GM18508 (cell line): ENCODE measurements around the gene HAVCR1.
"Not testable (repeated sequence)": the region's sequence is repeated elsewhere in the genome, so short reads cannot be mapped to it uniquely, and the experiment has no call there.

Experiments used
- ATAC-seq: cut with Tn5 transposase; IDR thresholded peaks from one replicate; pipeline ENCODE4 v1.9.1; 2021; ENCODE audit warnings: moderate number of reproducible peaks; ENCODE audit not compliant: insufficient read depth, unreplicated experiment

Gene HAVCR1

DNA sequence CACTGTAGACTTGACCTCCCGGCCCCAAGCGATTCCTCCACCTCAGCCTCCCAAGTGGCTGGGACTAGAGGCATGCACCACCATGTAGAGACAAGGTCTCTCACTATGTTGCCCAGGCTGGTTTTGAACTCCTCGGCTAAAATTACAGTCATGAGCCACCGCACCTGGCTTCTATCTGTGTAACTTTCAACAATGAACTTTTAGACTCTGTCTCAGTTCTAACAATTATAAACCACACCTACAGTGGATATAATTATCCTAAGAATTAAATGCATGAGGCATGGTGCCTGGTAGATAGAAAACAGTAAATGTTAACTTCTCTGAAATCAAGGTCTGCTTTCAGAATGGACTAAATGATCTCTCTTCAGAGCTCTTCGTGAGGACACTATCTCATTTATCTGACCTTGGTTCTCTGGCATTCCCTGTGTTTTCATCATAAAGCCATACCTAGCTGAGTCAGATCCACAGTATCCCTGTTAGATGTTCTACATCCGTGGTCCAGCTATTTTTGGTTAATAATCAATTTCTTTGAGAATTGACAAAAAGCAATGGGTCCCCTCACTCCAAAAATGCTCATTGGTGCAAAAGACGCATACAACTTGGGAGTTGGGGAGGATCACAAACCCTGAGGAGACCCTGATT, 7.2 kb downstream of the HAVCR1 start:
- ATAC-seq: no peak

DNA sequence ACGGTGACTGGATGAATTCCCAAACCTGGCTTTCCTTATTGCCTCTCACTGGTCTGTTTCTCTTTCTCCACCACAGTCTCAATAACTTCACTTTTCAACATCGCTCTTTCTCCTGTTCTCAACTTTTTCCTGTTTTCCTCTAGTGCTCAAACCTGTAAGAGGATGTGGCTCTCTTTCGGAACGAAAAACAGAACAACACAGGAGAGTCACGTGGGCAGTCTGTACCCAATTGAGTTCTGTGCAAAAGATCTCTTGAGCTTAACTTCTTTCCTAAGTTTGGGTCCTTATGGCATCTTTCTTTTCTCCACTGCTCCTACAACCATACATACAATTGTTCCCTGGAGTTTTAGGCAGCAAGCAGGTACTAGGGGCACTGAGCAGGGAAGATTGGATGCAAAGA, 8.9 kb downstream of the HAVCR1 start:
- no peak for ATAC-seq

DNA sequence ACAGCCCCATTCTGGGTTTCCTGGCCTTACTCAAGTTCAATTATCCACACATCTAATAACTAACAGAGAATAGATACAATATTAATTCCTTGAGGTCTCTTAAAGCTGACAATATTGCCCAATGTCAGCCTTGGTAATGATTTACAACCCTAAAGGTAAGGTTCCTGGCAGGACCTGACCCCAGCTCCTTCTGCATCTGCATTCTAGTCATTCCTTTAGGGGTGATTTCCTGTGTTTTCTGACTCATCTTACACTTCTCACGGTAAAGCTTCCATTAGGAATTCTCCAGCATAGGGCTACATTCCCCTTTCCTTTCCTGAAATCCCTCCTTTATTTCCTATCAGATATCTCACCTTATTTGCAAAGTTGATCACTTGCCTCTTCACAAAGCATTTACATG, 9.3 kb downstream of the HAVCR1 start:
- ATAC-seq: no peak

DNA sequence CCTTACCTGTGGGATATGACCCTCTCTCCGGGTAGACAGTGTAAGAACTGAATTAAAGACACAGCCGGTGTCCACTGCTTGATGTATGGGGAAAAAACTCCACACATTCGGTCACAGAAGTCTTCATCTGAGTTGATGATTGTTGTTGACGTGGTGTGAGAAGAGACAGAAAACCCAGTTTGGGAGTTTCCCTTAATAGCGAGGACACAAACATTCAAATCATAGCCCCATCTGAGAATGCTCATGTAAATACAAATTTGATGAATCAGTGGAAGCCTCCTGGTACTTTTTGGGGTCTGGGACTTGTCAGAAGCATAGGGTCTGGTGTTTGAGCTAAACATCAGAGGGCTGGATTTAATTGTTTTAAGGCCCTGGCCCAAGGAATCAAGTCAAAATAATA, 11.0 kb downstream of the HAVCR1 start:
- ATAC-seq: no peak

DNA sequence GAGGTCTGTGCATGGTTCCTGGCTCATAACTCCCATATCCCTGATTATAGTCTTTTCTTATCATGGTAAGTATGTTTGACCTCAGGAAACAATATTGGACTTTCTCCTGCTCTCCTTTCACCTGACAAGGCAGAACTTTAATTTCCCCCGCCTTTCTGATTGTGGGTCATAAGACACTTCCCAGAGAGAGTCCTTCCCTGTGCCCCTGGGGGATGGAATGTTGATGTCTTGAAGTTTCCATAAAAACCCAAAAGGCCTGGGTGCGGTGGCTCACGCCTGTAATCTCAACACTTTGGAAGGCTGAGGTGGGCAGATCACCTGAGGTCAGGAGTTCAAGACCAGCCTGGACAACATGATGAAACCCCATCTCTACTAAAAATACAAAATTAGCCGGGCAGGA, 11.9 kb downstream of the HAVCR1 start:
- ATAC-seq: not testable (repeated sequence)

GRCh38 chr5:157046041-157046440, 12.9 kb downstream of the HAVCR1 start:
- no peak for ATAC-seq

DNA sequence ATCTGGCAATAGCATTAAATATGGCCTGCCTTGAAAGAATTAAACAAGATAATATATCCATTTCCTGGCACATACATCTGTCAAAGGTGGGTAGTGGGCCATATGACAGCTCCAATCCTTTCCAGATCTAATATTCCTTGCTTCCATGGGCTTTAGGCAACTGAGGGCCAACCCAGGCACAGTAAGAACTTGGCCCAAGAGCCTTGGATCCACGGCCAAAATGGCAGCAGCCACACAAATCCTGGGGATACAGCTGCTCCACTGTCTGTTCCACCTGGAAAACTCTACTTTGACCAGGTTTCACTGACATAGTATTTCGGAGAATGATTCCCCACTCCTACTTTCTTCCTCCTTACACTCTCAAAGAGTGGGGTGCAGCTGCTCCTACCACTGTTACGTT, 13.3 kb downstream of the HAVCR1 start:
- no peak for ATAC-seq

DNA sequence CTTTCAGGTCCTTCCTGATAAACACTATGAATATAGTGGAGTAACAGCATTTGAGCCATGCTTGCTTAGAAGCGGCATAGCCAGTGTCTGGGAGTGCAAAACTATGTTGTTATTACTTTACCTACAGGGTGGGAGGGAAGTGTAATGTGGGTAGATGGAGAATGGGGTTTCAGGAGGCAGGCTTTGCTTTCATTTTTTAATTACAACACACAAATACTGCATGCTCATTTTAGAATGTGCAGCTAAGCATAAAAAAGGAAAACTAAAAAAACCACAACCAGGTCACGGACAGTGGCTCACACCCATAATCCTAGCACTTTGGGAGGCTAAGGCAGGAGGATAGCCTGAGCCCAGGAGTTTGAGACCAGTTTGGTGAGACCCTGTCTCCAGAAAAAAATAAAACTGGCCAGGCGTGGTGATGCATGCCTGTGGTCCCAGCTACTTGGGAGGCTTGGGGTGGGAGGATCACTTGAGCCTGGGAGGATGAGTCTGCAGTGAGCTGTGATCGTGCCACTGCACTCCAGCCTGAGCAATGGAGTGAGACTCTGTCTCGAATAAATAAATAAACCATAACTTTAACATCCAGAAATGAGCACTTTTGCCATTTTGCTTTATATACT, 20.2 kb downstream of the HAVCR1 start:
- no peak for ATAC-seq

DNA sequence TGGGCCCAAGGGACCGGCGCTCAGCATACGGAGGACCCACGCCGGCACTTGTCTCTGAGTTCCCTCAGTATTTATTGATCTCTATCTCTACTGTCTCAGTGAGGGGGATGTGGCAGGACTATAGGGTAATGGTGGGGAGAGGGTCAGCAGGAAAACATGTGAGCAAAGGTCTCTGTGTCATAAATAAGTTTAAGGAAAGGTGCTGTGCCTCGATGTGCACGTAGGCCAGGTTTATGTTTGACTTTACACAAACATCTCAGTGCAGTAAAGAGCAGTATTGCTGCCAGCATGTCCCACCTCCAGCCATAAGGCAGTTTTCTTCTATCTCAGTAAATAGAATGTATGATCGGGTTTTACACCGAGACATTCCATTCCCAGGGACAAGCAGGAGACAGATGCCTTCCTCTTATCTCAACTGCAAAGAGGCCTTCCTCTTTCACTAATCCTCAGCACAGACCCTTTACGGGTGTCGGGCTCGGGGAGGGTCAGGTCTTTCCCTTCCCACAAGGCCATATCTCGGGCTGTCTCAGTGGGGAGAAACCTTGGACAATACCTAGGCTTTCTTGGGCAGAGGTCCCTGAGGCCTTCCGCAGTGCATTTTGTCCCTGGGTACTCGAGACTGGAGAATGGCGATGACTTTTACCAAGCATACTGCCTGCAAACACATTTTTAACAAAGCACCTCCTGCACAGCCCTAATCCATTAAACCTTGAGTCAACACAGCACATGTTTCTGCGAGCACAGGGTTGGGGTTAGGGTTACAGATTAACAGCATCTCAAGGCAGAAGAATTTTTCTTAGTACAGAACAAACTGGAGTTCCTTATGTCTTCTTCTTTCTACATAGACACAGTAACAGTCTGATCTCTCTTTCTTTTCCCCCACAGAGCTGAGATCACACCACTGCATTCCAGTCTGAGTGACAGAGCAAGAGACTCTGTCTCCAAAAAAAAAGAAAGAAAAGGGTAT, 24.5 kb downstream of the HAVCR1 start:
- ATAC-seq: not testable (repeated sequence)

DNA sequence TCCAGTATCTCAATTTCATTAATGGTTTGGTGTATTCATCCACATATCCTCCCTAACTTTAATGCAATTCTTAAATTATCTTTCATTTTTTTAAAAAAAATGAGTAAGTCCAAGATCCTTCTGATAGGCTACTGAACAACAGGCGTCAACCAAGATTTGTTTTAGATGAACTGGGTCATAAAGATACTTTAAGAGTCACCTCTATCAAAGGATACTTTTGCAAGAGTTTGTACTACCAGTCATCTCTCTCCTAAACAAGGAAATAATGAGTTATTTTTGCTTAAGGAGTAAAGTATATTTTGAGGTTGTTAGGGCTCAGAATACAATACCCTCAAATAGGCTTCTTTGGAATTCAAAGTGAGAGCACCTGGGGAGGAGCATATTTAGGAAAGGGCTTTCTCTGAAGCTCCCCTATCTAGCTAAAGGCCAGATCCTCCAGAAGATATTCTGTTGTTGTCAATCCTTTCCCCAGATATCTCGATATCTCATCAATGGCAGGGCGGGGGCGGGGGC, 25.8 kb downstream of the HAVCR1 start:
- no peak for ATAC-seq

DNA sequence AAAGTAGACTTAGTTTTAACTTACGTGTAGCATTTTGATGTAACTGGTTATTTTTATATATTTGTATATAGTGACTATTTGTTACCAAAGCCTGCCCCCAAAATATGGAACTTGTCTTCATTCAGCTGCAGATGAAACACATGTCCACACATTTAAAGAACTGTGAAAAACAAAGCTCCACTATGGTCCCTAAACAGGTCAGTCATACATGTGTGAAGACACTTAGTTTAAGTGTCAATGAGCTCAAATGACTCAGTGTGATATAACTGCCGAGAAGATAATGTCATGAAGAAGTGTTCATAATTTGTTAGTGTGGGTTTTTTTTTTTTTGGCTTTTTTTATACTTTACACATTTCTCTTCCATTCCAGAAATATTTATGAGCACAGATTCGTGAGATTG, 28.2 kb downstream of the HAVCR1 start:
- no peak for ATAC-seq

GRCh38 chr5:157029457-157029856, 29.5 kb downstream of the HAVCR1 start:
- no peak for ATAC-seq

- ATAC-seq: peak; percentile 87
Measured at GRCh38 chr5:157027663-157028062, 31.3 kb downstream of the HAVCR1 start.

GRCh38 chr5:157026789-157027424, 32.0 kb downstream of the HAVCR1 start:
- ATAC-seq: no peak

DNA sequence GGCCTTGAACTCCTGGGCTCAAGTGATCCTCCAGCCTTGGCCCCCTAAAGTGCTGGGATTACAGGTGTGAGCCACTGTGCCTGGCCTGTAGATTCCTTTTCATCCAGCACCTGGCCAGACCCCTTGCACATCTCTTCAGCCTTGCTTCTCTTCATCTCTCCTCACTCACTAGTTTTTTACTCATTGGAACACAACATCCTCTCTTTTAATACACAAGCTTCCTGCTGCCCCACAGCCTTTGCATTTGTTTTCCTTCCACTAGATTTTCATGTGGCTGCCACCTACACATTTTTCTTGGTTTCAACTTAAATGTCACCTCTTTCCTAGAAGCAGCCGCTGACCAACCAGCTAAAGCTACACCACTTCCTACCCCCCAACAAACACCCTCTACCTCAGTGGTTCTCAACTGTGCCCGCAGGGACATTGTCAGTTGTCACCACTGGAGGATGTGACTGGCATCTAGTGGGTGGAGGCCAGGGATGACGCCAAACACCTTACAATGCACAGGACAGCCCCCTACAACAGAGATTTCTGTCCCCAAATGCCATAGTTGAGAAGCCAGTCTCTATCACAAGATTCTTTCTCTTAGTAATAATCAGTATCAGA, 33.7 kb downstream of the HAVCR1 start:
- no peak for ATAC-seq

DNA sequence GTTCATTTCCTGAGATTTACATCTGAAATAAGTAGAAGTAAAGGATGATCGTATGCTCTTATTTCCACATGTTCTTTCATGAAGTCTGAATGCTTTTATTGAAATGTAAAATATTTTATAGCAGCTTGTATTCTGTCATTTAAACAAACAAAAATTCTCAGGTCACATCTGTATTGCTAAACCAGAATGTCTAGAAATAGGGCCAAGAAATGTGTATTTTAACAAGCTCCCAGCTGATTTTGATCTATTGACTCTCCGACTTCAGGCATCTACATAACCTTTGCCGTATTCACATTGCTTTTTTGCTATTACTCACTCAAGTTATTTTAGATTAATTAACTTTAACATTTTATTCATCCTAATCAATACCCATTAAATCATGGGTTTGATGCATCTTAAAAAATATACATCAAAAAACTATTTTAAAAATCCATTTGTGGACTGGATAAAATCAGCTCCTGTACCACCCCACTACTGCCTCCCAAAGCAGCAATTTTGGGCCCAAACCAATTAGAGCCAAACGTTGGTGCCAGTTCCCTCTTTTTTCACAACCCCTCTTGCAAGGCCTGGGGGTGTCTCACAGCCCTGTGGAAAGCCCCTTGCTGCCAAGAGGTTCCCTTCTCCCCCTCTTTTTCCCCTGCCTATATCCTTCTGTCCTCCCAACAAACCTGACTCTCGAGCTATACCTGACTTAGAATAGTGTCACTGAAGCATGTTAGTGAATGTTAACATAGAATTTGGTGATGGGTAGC, 34.5 kb downstream of the HAVCR1 start:
- ATAC-seq: no peak

DNA sequence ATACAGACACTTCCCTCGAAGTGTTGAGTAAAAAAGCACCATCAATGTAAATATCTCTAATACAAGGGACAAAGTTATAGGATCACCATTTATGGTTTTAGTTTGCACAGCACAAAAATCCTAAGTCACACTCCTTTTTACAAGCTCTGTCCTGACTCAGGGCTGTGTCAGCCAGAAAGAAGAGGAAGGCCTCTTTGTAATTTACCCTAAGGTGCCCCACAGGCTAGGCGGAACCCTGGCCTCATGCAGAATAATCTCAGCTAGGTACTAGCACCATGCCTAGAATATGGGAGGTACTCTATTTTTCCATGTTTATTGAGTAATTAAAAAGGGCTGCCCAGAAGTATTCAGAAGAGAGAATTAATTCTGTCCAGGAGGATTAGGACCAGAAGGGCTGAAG, 36.9 kb downstream of the HAVCR1 start:
- no peak for ATAC-seq

DNA sequence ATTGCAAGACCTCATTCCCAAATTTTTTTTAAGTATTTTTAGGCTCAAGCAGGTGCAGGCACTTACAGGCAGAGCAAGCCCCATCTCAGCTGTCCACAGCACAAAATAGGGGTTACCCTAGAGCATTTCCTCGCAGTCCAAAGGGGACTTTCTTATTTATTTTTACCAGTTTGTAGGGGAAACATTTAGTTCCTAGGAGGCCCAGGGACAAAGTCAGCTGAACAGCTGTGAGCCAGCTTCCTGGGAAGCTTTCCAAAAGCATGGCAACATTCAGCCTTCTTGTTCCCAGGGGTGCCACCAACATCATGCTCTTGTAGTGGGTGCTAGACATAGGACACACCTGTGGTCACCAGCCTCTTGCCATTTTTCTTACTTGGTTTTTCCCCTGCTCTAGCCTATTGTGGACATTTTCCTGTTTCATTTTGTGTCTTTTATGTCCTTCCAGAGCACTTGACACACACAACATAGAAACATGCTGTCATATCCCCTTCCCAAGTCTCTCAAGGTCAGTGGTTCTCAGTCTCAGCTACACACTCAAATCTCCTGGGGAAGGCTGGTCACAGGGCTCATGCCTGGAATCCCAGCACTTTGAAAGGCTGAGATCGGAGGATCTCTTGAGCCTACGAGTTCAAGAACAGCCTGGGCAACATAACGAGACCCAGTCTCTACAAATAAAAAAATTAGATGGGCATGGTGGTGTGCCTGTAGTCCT, 38.2 kb downstream of the HAVCR1 start:
- no peak for ATAC-seq

DNA sequence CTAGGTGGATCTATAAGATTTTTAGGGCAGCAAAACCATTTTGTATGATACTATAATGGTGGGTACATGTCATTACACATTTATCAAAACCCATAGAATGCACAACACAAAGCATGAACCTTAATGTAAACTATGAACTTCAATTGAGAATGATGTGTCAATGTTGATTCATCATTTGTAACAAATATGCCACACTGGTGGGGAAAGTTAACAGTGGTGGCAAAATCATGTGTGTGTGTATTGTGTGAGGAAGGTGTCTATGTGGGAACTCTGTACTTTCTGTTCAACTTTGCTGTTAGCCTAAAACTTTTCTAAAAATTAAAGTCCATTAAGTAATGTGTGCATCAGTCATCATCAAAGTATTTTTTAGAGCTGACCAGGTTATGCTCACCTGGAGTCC, 38.9 kb downstream of the HAVCR1 start:
- ATAC-seq: no peak
